PC-9 (cell line): ENCODE measurements around the gene DCDC2B.

ENCODE experiments used
- EZH2 ChIP-seq: fragments of 200-600 bp; sonication (generic); IDR thresholded peaks from 2 replicates; pipeline ENCODE4 v1.8.0; 2017; ENCODE audit warnings: antibody characterized with exemption, low read depth
- TF ChIP-seq, protein P1 (sequence below): fragments of 200-600 bp; sonication (generic); conservative IDR thresholded peaks from 2 replicates; pipeline ENCODE4 v1.6.1; 2017; ENCODE audit warnings: mixed run types, antibody characterized with exemption, mild to moderate bottlenecking, moderate library complexity

GRCh38 chr1:32187850-32188249, 21.0 kb upstream of the DCDC2B start:
- TF ChIP-seq, protein P1, sequence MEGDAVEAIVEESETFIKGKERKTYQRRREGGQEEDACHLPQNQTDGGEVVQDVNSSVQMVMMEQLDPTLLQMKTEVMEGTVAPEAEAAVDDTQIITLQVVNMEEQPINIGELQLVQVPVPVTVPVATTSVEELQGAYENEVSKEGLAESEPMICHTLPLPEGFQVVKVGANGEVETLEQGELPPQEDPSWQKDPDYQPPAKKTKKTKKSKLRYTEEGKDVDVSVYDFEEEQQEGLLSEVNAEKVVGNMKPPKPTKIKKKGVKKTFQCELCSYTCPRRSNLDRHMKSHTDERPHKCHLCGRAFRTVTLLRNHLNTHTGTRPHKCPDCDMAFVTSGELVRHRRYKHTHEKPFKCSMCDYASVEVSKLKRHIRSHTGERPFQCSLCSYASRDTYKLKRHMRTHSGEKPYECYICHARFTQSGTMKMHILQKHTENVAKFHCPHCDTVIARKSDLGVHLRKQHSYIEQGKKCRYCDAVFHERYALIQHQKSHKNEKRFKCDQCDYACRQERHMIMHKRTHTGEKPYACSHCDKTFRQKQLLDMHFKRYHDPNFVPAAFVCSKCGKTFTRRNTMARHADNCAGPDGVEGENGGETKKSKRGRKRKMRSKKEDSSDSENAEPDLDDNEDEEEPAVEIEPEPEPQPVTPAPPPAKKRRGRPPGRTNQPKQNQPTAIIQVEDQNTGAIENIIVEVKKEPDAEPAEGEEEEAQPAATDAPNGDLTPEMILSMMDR: no peak
- no peak for TF ChIP-seq EZH2
